LNCaP clone FGC (cell line): Measurements from ENCODE around the gene RETREG2.

Experiments used
- DNase-seq: peaks from one replicate; pipeline ENCODE4 v3.0.0-alpha.2; 2011; ENCODE audit warnings: low read depth
- H3K4me3 ChIP-seq: 2 replicates; pipeline ENCODE4 v1.5.1; 2011; ENCODE audit warnings: mild to moderate bottlenecking, low read depth, low read length, control low read depth
- TF ChIP-seq, protein P1 (sequence below): IDR thresholded peaks from 2 replicates; pipeline ENCODE4 v1.5.1; 2012; ENCODE audit warnings: mild to moderate bottlenecking; ENCODE audit not compliant: control insufficient read depth, insufficient read depth; ENCODE audit errors: extremely low read depth

RETREG2 gene

DNA sequence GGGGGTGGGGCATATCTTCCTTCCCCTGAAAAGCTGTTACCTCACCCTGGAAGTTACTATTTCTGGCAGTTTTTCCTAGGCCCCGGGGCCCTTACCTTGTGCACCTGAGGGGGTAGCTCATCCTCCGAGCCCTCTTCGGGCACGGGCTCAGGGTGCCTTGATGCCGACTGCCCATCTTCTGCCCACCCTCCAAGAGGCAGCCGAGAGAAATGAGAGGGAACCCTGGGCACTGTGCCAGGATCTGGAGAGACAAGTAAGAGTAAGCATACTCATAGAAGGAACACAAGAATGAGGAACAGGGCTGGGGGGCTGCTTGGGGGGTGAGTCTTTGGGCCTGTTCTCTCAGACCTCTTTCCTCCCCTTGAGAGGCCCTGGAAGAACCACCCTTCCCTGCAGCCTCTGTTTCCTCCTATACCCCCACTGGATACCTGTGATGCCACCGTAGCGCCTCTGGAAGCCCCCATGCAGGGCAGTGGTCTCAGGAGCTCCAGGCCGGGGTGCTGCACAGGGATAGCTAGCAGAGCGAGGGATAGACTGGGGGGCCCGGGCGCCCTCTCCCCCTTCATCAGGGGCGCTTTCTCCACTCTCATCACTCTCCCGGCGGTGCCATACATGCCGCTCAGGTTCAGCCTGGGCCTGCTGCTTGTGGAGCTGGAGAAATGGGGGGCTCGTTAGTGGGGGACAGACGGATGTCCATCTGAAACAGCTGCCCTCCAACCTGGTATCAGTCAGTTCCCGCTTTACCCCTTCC lies 42.8 kb downstream of the RETREG2 start:
- DNase-seq: no peak
- TF ChIP-seq, protein P1, sequence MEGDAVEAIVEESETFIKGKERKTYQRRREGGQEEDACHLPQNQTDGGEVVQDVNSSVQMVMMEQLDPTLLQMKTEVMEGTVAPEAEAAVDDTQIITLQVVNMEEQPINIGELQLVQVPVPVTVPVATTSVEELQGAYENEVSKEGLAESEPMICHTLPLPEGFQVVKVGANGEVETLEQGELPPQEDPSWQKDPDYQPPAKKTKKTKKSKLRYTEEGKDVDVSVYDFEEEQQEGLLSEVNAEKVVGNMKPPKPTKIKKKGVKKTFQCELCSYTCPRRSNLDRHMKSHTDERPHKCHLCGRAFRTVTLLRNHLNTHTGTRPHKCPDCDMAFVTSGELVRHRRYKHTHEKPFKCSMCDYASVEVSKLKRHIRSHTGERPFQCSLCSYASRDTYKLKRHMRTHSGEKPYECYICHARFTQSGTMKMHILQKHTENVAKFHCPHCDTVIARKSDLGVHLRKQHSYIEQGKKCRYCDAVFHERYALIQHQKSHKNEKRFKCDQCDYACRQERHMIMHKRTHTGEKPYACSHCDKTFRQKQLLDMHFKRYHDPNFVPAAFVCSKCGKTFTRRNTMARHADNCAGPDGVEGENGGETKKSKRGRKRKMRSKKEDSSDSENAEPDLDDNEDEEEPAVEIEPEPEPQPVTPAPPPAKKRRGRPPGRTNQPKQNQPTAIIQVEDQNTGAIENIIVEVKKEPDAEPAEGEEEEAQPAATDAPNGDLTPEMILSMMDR: no peak

DNA sequence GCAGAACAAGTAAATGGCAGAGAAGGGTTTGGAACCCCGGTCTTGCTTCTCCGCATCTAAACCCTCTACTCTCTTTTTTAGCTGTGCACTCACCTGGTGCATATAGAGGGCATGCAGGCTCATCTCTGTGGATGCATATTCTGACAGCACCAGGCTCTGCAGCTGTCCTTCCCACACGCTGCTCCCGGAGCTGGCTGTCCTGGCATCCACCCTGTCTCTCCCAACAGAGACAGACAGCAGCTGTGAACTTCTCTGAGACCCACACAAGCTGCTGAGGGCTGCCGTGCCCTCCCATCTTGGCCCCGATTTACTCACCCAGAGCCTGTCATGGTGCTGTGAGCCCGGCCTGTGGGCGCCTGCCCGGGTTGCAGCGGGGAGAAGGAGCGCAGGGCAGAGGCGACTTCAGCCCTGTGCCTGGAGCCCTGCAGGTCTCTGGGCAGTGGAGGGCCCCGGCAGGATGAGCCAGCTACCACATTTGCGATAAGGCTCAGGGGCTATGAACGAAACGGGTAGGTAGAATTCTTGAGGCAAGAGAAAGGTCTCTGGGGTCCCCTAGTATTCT lies 44.0 kb downstream of the RETREG2 start:
- TF ChIP-seq, protein P1: no peak
- no peak for DNase-seq

More for the DNA sequence above, 42.8 kb downstream of the RETREG2 start:
- no peak overlapping the region for H3K4me3 ChIP-seq

DNA sequence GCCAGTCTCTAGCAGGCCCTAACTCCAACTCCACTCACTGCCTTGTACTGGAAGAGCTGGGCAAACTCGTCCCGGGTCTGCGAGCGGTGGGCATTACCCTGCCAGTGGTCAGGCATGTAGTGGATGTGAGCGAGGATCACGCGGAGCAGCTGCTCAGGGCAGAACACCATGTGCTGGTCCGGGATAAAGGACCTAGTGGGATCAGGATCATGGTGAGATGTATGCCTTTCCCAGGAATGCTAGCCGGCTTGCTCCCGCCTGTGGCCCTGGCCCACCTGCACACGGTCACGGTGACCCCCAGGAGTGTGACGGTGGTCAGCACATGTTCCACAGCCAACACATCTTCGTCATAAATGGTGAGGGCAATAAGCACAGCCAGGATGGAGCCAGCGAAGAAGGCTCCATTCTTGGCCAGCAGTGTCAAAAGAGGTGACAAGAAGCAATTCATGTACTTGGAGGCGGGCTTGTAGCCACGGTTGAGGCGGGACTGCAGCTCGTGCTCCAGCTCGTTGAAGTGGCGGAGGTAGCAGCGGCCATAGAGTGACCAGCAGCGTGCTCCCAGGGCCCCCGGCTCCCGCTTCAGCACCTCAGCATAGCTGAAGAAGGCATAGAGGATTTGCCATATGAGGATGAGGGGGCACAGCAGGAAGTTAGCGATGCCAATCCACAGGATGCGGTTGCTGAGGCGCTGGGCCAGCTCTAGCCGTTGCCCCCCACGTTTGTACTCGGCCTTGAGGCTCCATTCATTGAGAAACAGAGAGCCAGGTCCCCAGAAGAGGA lies 45.9 kb downstream of the RETREG2 start:
- TF ChIP-seq, protein P1: no peak
- H3K4me3 ChIP-seq: no peak overlapping the region
- DNase-seq: no peak

More for the DNA sequence above, 44.0 kb downstream of the RETREG2 start:
- no peak overlapping the region for H3K4me3 ChIP-seq

DNA sequence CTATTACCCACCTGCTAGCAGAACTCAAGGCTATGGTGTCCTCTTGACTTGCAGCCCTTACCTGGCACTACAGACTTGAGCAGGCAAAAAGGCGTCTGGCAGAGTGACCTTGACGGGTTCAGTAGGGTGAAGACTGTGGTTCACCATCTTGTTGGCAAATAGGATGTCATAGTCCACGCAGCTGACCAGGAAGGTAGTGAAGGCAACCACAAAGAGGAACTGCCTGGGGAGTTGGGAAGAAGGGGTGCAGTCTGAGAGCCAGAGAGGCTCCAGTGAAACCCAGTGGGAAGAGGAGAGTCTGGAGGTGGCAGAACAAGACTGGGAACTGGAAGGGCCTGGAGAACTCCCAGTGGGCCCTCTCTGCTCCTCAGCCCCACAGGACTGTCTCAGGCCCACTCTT lies 47.3 kb downstream of the RETREG2 start:
- no peak overlapping the region for H3K4me3 ChIP-seq
- TF ChIP-seq, protein P1: no peak
- no peak for DNase-seq

DNA sequence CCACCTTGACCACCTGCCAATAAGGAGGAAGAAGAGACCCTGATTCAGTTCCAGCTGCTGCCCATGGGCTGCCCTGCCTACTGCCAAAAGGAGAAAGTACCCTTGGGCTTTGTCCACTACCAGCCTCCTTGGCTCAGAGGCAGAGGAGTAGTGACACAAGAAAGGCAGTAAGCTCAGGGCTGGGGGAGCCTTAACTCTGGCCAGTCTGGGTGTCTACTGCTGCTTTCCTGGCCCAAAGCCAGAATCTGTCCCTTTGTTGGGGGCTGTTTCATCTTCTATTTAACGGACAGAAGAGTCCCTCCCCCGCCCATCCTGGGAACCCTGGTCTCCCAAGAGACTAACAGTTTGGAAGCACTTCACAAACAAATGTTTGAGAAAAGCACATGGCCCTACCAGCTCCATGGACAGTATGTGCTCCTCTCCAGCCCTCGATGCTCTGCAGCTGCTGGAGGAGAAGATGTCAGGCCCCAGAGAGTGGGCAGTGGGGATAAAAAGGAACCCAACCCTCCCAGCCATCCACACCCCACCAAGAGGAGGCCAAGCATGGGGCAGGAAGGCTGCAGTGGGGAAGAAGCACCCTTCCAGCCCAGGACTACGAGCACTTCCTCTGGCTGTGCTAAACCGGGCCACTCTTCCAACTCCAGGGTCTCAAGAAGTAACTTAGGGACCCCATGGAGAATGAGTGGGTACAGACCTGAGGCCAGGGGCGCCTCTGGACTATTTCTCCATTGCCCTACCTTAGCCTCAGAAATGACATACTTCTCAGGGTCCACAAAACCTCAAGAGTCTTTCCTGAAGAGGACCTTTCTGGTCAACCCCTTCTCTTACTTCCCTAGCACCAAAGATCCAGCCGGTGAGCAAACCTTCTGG lies 50.2 kb downstream of the RETREG2 start:
- TF ChIP-seq, protein P1: no peak
- H3K4me3 ChIP-seq: peak overlapping the region; percentile 77
- no peak for DNase-seq

DNA sequence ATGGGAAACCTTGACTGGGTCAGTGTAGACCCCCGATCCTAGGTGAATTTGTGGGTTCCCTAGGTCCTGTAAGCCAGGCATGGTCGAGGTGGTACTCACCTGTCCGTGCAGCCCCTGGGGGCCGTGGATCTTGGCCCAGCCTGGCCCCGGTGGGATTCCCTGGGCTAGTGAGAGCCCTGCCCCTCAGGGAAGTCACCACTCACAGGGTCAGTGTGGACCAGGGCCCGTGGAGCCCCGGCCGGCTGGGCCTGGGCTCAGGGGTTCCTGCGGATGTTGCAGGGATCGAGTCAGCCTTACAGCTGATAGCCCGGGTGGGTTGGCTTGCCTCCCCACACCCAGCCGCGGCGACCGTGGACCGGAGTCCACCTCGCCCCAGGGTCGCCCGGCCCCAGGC lies 50.8 kb downstream of the RETREG2 start:
- peak overlapping the region; percentile 77 for H3K4me3 ChIP-seq
- TF ChIP-seq, protein P1: no peak

More for the DNA sequence above, 50.8 kb downstream of the RETREG2 start:
- no peak for DNase-seq
